ENCODE data around the gene ACHE. TPM values are rescaled to one million over a fixed set of nuclear protein-coding genes. Genes with fewer than 3 reads are reported as not detected.
"Not testable (repeated sequence)": the region's sequence is repeated elsewhere in the genome, so short reads cannot be mapped to it uniquely, and the experiment has no call there.

The ACHE gene
- total RNA-seq, 2 experiments from 2014 or later: not detected

GRCh38 chr7:100865372-100865911, 30.2 kb downstream of the ACHE start:
- peaks cover 30% of the 10 kb centered on the region for H3K36me3 Mint-ChIP-seq (ENCODE audit: low read depth)
- CTCF ChIA-PET: interaction anchor here (1.1 kb wide), 1 partner anchor 13 kb away, joined by 3 read pairs; the partner anchor contains the start of gene SLC12A9
- peak overlapping the region; percentile 54 for H3K27ac Mint-ChIP-seq
- DNase-seq: no peak
- no peaks in the 10 kb centered on the region for H3K9me3 Mint-ChIP-seq
- H3K4me3 Mint-ChIP-seq: no peak overlapping the region
- H3K27me3 Mint-ChIP-seq: no peaks in the 10 kb centered on the region
- POLR2A ChIA-PET: no interaction called here
- H3K4me1 Mint-ChIP-seq: peaks cover 18% of the 10 kb centered on the region

GRCh38 chr7:100864263-100864845, 31.3 kb downstream of the ACHE start:
- H3K27me3 Mint-ChIP-seq: no peaks in the 10 kb centered on the region
- peaks cover 39% of the 10 kb centered on the region for H3K36me3 Mint-ChIP-seq (ENCODE audit: low read depth)
- peaks cover 18% of the 10 kb centered on the region for H3K4me1 Mint-ChIP-seq
- no peaks in the 10 kb centered on the region for H3K9me3 Mint-ChIP-seq
- H3K27ac Mint-ChIP-seq: peak overlapping the region; percentile 10
- POLR2A ChIA-PET: no interaction called here
- no peak overlapping the region for H3K4me3 Mint-ChIP-seq
- no peak for DNase-seq
- CTCF ChIA-PET: interaction anchor here (0.6 to 0.9 kb wide), 3 partner anchors 11 to 116 kb away, joined by 3 to 4 read pairs (median 3); no protein-coding TSS in a partner anchor

GRCh38 chr7:100863406-100863950, 32.2 kb downstream of the ACHE start:
- peaks cover 16% of the 10 kb centered on the region for H3K4me1 Mint-ChIP-seq
- peaks cover 39% of the 10 kb centered on the region for H3K36me3 Mint-ChIP-seq (ENCODE audit: low read depth)
- no peak for DNase-seq
- CTCF ChIA-PET: interaction anchor here (0.6 to 0.9 kb wide), 2 partner anchors 10 to 117 kb away, joined by 3 read pairs; no protein-coding TSS in a partner anchor
- H3K9me3 Mint-ChIP-seq: no peaks in the 10 kb centered on the region
- no peak overlapping the region for H3K27ac Mint-ChIP-seq
- POLR2A ChIA-PET: no interaction called here
- no peak overlapping the region for H3K4me3 Mint-ChIP-seq
- no peaks in the 10 kb centered on the region for H3K27me3 Mint-ChIP-seq

- H3K4me3 Mint-ChIP-seq: no peak overlapping the region
- H3K4me1 Mint-ChIP-seq: peaks cover 4% of the 10 kb centered on the region
- POLR2A ChIA-PET: interaction anchor here (0.6 kb wide), 1 partner anchor 129 kb away, joined by 4 read pairs; no protein-coding TSS in a partner anchor
- H3K36me3 Mint-ChIP-seq (ENCODE audit: low read depth): peaks cover 43% of the 10 kb centered on the region
- H3K27ac Mint-ChIP-seq: no peak overlapping the region
- no peak for DNase-seq
- no peaks in the 10 kb centered on the region for H3K27me3 Mint-ChIP-seq
- CTCF ChIA-PET: interaction anchor here (0.7 to 1.3 kb wide), 2 partner anchors 9 to 58 kb away, joined by 4 to 5 read pairs; partner anchors contain the start of gene SLC12A9
- H3K9me3 Mint-ChIP-seq: no peaks in the 10 kb centered on the region
These were observed 34.1 kb downstream of the ACHE start for GRCh38 chr7:100861616-100861985.

- Mint-ChIP-seq H3K4me3 (no peak overlapping the region), H3K36me3 (ENCODE audit: low read depth) (peaks cover 43% of the 10 kb centered on the region), H3K9me3 (no peaks in the 10 kb centered on the region), H3K4me1 (peaks cover 2% of the 10 kb centered on the region), H3K27me3 (no peaks in the 10 kb centered on the region), H3K27ac (no peak overlapping the region)
- DNase-seq: no peak
- ChIA-PET POLR2A (interaction anchor here (0.6 kb wide), 1 partner anchor 129 kb away, joined by 4 read pairs; no protein-coding TSS in a partner anchor), CTCF (interaction anchor here (1.3 to 1.4 kb wide), 2 partner anchors 9 to 11 kb away, joined by 3 to 5 read pairs; partner anchors contain the start of gene SLC12A9)
These were observed 34.7 kb downstream of the ACHE start for GRCh38 chr7:100860702-100861615.

- no peak for DNase-seq
- POLR2A ChIA-PET: no interaction called here
- no peaks in the 10 kb centered on the region for H3K27me3 Mint-ChIP-seq
- no peak overlapping the region for H3K27ac Mint-ChIP-seq
- H3K9me3 Mint-ChIP-seq: no peaks in the 10 kb centered on the region
- H3K36me3 Mint-ChIP-seq (ENCODE audit: low read depth): peaks cover 46% of the 10 kb centered on the region
- H3K4me3 Mint-ChIP-seq: no peak overlapping the region
- CTCF ChIA-PET: interaction anchor here (0.5 to 1.6 kb wide), 4 partner anchors 12 to 531 kb away, joined by 3 read pairs; no protein-coding TSS in a partner anchor
- peaks cover 7% of the 10 kb centered on the region for H3K4me1 Mint-ChIP-seq
These were observed 35.8 kb downstream of the ACHE start for GRCh38 chr7:100859856-100860255.

GRCh38 chr7:100856871-100857282, 38.8 kb downstream of the ACHE start:
- H3K4me3 Mint-ChIP-seq: no peak overlapping the region
- ChIA-PET CTCF (interaction anchor here (1.1 to 2.6 kb wide), 2 partner anchors 57 to 151 kb away, joined by 3 to 13 read pairs; partner anchors contain the start of gene POP7), POLR2A (no interaction called here)
- H3K27ac Mint-ChIP-seq: no peak overlapping the region
- H3K9me3 Mint-ChIP-seq: no peaks in the 10 kb centered on the region
- no peaks in the 10 kb centered on the region for H3K27me3 Mint-ChIP-seq
- H3K36me3 Mint-ChIP-seq (ENCODE audit: low read depth): peaks cover 30% of the 10 kb centered on the region
- peaks cover 19% of the 10 kb centered on the region for H3K4me1 Mint-ChIP-seq
- DNase-seq: no peak

GRCh38 chr7:100855515-100855914, 40.2 kb downstream of the ACHE start:
- Mint-ChIP-seq H3K4me3 (no peak overlapping the region), H3K36me3 (ENCODE audit: low read depth) (peaks cover 23% of the 10 kb centered on the region), H3K27ac (no peak overlapping the region), H3K27me3 (no peaks in the 10 kb centered on the region), H3K9me3 (no peaks in the 10 kb centered on the region), H3K4me1 (peaks cover 22% of the 10 kb centered on the region)
- ChIA-PET CTCF (interaction anchor here (0.6 to 2.6 kb wide), 3 partner anchors 150 to 430 kb away, joined by 3 to 13 read pairs (median 4); partner anchors contain the start of gene POP7), POLR2A (no interaction called here)
- no peak for DNase-seq

- CTCF ChIA-PET, H3K27ac Mint-ChIP-seq, H3K4me3 Mint-ChIP-seq, DNase-seq, POLR2A ChIA-PET, H3K27me3 Mint-ChIP-seq, H3K9me3 Mint-ChIP-seq: not testable (repeated sequence)
- peaks cover 22% of the 10 kb centered on the region for H3K4me1 Mint-ChIP-seq
- peaks cover 17% of the 10 kb centered on the region for H3K36me3 Mint-ChIP-seq (ENCODE audit: low read depth)
These were observed 40.8 kb downstream of the ACHE start for GRCh38 chr7:100854899-100855298.

- ChIA-PET POLR2A (no interaction called here), CTCF (interaction anchor here (0.7 to 4.4 kb wide), 5 partner anchors 10 to 161 kb away, joined by 3 to 40 read pairs (median 14); partner anchors contain the start of genes ACHE, GIGYF1 and POP7)
- H3K27me3 Mint-ChIP-seq: no peaks in the 10 kb centered on the region
- peaks cover 22% of the 10 kb centered on the region for H3K4me1 Mint-ChIP-seq
- peaks cover 13% of the 10 kb centered on the region for H3K36me3 Mint-ChIP-seq (ENCODE audit: low read depth)
- peak overlapping the region; percentile 97 for H3K4me3 Mint-ChIP-seq
- H3K27ac Mint-ChIP-seq: peak overlapping the region; percentile 9
- no peaks in the 10 kb centered on the region for H3K9me3 Mint-ChIP-seq
- DNase-seq: no peak
These were observed 41.4 kb downstream of the ACHE start for GRCh38 chr7:100854146-100854895.

GRCh38 chr7:100852048-100852872, 43.4 kb downstream of the ACHE start, which contains the start of gene SLC12A9:
TSS of gene SLC12A9 (plus strand) at chr7:100852713. CDS start at chr7:100854198, 1,485 bp downstream.
- Mint-ChIP-seq H3K27me3 (no peaks in the 10 kb centered on the region), H3K9me3 (no peaks in the 10 kb centered on the region), H3K36me3 (ENCODE audit: low read depth) (peaks cover 10% of the 10 kb centered on the region), H3K27ac (peak within 1 kb of the TSS; percentile 80), H3K4me1 (peaks cover 22% of the 10 kb centered on the region), H3K4me3 (peak within 1 kb of the TSS; percentile 97)
- CTCF ChIA-PET: interaction anchor here (0.6 to 4.4 kb wide), 30 partner anchors 9 to 416 kb away, joined by 3 to 40 read pairs (median 3); partner anchors contain the start of genes GIGYF1, GNB2, MOSPD3 and POP7
- DNase-seq: peak; percentile 89
- POLR2A ChIA-PET: interaction anchor here (0.5 to 0.8 kb wide), 6 partner anchors 15 to 471 kb away, joined by 3 to 6 read pairs (median 3); partner anchors contain the start of gene POP7

Data from activated CD4-positive, alpha-beta T cell treated with anti-CD3 and anti-CD28 coated beads, Interleukin-2, amount 10 ng/mL, durations not matched to agents 7 days and 5 days (primary cell).